Brain pericyte (primary cell): ENCODE data around the gene CREB3L4.
"Not testable (repeated sequence)": the region's sequence is repeated elsewhere in the genome, so short reads cannot be mapped to it uniquely, and the experiment has no call there.

ENCODE experiments used
- DNase-seq: peaks from one replicate; pipeline ENCODE4 v3.0.0-alpha.2; 2012; ENCODE audit warnings: low read depth, low spot score

CREB3L4 gene

DNA sequence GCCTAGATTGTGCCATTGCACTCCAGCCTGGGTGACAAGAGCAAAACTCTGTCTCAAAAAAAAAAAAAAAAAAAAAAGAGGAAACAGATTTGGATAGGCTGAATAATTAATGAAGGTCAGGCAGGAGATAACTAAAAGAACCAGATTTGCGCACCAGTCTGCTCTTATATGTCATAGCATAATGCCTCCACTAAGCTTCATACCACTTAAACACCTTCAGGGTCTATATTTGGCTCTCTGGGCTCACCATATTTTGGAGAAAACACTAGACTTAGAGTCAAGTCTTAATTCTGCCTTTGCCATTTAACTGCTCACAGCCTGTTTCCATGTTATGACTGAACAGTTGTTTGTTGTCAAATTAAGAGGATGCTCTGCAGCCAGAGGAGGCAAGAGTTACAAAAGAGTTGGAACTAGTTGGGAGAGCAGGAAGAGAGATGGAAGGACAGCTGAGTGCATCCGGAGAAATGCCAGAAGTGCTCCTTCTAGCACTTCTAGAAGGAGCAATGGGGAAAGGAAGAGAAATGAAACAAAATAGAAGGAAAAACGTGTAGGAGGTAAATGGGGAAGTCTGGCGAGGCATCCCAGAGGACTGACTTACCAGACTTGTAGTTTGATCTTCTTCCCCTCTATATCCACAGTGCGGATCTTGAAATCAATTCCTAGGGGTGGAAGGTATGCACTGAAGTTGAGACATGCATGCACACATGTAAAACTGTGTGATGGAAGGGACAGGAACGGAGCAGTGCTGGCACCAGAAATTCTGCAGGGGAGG lies 16.6 kb downstream of the CREB3L4 start:
- DNase-seq = no peak

- DNase-seq = peak; percentile 46
Measured at GRCh38 chr1:153985341-153985912, 17.7 kb downstream of the CREB3L4 start.

DNA sequence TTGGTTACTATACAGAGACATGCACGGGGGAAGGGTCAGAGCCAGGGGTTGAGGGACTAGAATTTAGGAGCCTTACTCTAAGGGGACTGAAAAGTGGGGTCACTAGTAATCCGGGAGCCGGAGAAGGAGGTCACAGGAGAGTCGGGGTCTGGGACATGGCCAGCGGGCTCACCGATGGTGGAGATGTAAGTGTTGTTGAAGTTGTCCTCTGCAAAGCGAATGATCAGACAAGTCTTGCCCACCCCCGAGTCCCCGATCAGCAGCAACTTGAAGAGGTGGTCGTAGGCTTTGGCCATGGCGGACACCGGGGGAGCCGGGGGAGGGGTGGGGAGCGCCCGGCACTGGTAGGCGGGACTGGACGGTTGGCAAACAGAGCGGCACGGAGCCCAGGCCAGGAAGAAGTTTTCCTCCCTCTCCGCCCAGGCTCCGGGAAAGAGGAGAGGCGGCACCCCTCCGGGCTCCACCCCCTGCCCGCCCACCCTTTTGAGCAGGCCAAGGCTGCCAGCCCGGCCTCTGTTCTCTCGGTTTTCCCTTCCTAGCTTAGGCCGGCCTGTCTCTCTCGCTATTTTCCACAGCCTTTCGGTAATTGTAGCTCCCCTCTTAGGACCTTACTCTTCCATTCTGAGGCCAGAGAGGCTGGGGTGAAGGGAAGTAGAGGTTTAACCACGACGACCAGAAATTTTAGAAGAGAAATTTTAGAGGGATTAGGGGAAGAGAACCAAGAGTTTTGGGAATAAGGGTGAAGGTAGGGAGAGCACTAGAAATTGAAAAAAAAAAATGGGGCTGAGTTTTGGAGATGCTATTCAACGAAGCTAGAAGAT lies 18.4 kb downstream of the CREB3L4 start, which contains the start of gene RAB13:
RAB13 (minus strand) TSS at position 399 of the 821 bp plus-strand sequence; CDS start at position 296, 103 bp downstream.
- DNase-seq = no peak

- DNase-seq = no peak
Measured at GRCh38 chr1:153987621-153988020, 19.9 kb downstream of the CREB3L4 start.

- peak; percentile 88 for DNase-seq
Measured at GRCh38 chr1:153990468-153991150, 22.9 kb downstream of the CREB3L4 start, which contains the start of gene RPS27. TSS of gene RPS27 (plus strand) at chr1:153990762. CDS start at chr1:153990797, 35 bp downstream.

DNA sequence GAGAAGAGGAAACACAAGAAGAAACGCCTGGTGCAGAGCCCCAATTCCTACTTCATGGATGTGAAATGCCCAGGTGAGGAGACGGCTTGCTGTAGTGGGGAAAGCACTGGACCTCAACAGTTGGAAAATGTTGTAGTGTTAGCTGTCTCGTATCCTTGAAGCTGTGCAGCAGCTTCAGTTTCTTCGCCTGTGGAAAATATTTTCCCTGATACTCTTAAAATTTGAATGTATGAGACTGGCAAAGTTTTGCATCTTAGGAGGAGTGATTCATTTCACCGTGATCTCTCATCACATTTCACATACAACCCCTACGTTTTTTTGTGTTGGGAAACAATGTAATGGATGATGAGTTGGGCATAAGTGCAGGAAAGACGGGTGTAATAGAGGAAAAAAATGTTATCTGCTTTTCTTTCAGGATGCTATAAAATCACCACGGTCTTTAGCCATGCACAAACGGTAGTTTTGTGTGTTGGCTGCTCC lies 23.5 kb downstream of the CREB3L4 start:
- no peak for DNase-seq

- no peak for DNase-seq
Measured at GRCh38 chr1:153991806-153992205, 24.1 kb downstream of the CREB3L4 start.

DNA sequence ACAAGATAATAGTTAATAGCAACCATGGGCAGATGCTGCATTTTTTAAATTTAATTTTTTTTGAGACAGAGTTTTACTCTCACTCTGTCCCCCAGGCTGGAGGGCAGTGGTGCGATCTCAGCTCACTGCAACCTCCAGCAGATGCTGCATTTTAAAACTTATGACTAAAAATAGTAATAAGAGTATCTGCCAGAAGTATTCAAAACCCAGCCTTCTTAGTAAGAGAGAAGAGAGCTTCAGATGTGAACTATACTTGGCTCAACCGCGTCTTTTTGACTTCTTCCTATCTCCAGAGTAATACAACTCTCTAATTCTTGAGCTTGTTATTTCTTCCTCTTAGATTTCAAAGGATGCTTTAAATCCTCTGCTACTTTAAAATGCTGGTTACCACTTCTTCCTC lies 27.5 kb downstream of the CREB3L4 start:
- DNase-seq = no peak

DNA sequence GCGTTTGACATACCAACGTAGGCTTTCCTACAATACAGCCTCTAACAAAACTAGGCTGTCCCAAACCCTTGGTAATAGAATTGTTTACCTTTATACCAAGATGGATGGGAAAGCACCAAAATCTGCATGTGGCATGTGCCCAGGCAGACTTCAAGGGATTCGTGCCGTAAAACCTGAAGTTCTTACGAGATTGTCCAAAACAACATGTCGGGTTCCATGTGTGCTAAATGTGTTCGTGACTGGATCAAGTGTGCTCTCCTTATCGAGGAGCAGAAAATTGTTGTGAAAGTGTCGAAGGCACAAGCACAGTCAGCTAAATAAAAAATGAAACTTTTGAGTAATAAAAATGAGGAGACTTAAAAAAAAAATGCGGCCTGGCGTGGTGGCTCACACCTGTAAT lies 27.9 kb downstream of the CREB3L4 start:
- DNase-seq = no peak

DNA sequence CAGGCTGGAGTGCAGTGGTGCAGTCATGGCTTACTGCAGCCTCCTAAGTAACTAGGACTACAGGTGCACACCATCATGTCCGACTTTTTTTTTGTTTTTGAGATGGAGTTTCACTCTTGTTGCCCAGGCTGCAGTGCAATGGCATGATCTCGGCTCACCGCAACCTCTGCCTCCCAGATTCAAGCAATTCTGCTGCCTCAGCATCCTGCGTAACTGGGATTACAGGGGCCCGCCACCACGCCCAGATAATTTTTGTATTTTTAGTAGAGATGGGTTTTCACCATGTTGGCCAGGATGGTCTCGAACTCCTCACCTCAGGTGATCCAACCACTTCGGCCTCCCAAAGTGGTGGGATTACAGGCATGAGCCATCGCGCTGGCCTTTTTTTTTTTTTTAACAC lies 29.2 kb downstream of the CREB3L4 start:
- not testable (repeated sequence) for DNase-seq

- DNase-seq = no peak
Measured at GRCh38 chr1:154000420-154000819, 32.7 kb downstream of the CREB3L4 start.

- DNase-seq = no peak
Measured at GRCh38 chr1:154006136-154006535, 38.4 kb downstream of the CREB3L4 start.

GRCh38 chr1:154012129-154012528 lies 44.4 kb downstream of the CREB3L4 start:
- DNase-seq = no peak

DNA sequence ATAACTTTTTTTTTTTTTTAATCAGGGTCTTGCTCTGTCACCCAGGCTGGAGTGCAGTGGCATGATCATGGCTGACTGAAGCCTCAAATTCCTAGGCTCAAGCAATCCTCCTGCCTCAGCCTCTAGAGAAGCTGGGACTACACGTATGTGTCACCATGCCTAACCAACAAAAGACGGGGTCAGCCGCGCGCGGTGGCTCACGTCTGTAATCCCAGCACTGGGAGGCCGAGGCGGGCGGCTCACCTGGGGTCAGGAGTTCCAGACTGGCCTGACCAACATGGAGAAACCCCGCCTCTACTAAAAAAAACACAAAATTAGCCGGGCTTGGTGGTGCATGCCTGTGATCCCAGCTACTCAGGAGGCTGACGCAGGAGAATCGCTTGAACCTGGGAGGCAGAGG lies 44.8 kb downstream of the CREB3L4 start:
- DNase-seq = not testable (repeated sequence)

DNA sequence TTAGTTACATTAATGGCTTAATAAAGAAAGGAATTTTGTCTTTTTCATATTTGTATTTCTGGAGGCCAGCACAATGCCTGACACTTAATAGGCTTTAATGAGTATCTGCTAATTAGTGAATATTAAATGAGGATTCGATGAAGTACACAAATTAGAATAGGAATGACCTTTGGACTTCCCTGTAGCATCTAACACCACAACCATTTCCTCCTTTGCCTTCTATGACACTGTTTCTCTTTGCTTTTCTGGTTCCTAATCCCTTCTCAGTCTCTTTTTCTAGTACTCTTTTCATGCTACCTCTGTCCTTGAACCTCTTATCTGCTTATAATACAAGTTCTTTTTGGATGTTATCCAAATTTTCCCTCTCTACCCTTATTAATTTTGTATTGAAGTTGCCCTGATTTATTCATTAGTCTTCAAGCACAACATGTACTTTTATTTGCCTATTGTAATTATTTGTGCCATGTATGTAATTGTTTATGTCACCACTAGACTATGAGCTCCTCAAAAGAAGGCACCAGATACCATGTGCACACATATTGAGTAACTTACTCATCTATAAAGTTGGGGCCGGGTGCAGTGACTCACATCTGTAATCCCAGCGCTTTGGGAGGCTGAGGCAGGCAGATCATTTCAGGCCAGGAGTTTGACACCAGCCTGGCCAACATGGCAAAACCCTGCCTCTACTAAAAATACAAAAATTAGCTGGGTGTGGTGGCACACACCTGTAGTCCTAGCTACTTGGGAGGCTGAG lies 46.6 kb downstream of the CREB3L4 start:
- DNase-seq = no peak

- DNase-seq = no peak
Measured at GRCh38 chr1:154019269-154019668, 51.6 kb downstream of the CREB3L4 start.

GRCh38 chr1:154019940-154020339 lies 52.2 kb downstream of the CREB3L4 start:
- no peak for DNase-seq
